ENCODE measurements around the gene GPA33. TPM values are rescaled to one million over a fixed set of nuclear protein-coding genes. Genes with fewer than 3 reads are reported as not detected.

The GPA33 gene
- total RNA-seq, 1 donor from 2014 or later: not detected

- Mint-ChIP-seq H3K4me3 (ENCODE audit: low read depth) (no peak overlapping the region), H3K9me3 (ENCODE audit: low read depth) (peaks cover 3% of the 10 kb centered on the region), H3K27ac (no peak overlapping the region), H3K27me3 (no peaks in the 10 kb centered on the region), H3K36me3 (ENCODE audit: insufficient read depth) (peaks cover 1% of the 10 kb centered on the region), H3K4me1 (ENCODE audit: low read depth) (no peaks in the 10 kb centered on the region)
- no peak for TF ChIP-seq CTCF (IDR thresholded peaks at IDR 0.05; ENCODE audit: unreplicated experiment)
- DNase-seq (ENCODE audit: low spot score, unreplicated experiment): no peak
Observed at GRCh38 chr1:167003711-167004110, 86.5 kb downstream of the GPA33 start.

Other genes starting within 250 kb of the GPA33 start
- 18.0 and 21.5 TPM in 2 replicates for gene TADA1, start 214.1 kb downstream of the GPA33 start, total RNA-seq
- gene ILDR2, start 114.8 kb downstream of the GPA33 start, total RNA-seq: 1.4 and 1.7 TPM in 2 replicates
- gene MAEL, start 101.1 kb downstream of the GPA33 start, total RNA-seq: 0.13 TPM in 1 of 2 replicates, not detected in the other
- 0.09 TPM in 1 of 2 replicates, not detected in the other for gene STYXL2, start 3.7 kb upstream of the GPA33 start, total RNA-seq
- 36.1 and 39.2 TPM in 2 replicates for gene POU2F1, start 130.5 kb upstream of the GPA33 start, total RNA-seq